Superior temporal gyrus (tissue), 1 donor: ENCODE data around the gene CBFA2T2.

Experiments used
- DNase-seq: peaks from one replicate; pipeline ENCODE4 v3.0.0-alpha.2; 2016; ENCODE audit errors: extremely low spot score

CBFA2T2 gene

DNA sequence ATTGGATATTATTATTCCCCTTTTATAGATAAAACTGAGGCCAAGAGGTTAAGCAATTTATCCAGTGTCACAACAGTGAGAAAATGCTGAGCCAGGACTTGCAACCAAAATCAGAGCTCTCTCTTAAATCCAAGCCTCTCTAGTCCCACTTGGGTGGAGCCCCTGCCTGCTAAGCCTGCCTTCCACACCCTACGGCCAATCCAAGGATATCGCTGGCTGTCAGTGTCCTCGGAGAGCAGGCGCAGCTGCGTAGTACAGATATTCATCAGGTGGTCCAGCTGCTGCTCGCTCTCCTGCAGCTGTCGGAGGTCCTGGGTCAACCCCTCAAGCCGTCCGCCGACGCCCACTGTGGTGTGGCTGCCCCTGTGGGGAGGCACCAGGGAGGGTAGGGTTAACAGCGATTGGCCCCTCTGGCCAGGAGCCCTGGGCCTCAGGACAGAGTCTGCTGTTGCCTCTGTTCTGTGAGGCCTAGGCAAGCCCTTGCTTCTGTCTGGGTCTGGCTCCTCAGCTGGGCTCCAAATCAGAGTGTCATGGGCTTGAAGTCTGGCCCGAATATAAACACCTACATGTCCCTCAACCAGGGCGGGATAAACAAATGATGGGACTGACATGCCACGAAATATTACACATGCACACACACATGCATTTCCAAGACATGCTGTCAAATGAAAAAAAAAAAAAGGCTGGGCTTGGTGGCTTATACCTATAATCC lies 188.3 kb downstream of the CBFA2T2 start:
- DNase-seq: no peak

DNA sequence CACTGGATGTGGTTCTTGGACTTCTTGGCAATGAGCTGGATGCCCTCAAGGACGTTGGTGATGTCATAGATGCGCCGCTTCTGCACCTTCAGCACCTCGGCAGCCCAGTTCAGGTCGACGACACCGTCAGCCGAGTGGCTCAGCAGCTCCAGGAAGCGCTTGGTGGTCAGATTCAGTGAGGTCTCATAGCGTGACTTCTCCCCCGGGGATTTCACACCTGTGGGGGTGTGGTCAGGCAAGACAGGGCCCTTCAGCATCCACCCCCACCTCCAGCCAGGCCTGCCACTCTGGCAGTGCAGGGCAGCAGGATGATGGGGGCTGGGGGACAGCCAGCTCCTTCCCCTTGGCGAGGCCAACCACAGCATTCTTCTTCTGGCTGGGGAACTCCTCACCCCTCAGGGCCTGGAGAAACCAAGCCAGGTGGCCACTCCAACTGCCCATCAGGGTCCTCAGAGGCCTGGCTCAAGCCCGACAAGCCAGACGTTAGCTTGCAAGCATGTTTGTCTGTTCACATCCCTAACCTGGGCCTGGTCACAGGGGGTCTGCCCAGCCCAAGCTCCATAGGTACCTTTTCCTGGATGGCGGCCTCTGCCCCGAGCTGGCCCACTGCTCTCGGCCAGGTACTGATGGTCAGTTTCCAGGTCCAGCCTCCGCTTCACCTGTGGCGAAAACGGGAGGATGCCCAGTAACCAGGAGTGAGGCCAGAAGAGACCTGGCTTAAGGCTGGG lies 190.0 kb downstream of the CBFA2T2 start:
- no peak for DNase-seq

- no peak for DNase-seq
Measured at GRCh38 chr20:33680686-33681085, 190.8 kb downstream of the CBFA2T2 start.

DNA sequence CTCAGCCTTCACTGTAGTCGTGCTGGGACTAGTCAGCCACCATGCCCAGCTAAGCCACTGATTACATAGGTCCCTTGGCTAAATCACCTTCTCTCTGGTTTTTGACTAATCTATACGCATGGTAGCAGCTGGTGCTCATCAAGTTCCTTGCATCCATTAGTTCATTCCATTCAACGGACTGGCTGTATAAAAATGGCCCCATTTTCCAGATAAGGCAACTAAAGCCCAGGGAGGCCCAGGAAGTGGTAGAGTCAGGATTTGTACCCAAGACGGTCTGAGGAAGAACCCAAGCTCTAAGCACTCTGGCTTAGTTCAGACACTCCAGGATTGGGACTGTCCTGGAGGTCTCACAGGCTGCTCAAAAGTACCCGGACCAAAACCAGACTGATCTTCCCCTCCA lies 191.4 kb downstream of the CBFA2T2 start:
- no peak for DNase-seq

DNA sequence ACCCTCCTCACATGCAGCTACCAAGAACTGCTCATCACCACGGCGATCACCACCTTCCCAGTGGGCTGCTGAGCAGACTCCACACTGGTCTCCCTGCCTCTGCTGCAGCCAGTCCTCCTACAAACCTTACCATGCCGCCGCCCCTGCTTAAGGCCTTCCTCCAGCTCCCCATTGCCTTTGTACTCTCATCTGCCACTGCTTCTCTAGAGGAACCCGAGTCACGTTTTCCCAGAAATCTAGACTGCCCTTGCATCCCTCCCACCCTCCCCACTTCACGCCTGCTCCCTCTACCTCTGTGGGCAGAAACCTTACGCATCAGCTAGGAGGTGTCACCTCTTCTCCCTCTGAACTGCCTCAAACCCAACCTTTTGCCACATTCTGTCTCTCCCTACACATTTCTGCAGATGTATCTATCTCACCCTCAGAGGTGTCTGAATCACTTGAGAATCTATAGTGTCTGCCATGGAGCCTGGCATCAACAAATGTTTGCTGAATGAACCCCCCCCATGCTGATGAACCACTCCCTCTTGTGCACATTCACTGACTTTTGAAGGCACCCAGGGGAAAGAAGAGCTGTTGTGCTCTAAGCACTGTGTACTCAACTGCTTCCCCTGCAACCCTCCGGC lies 191.9 kb downstream of the CBFA2T2 start:
- DNase-seq: no peak

DNA sequence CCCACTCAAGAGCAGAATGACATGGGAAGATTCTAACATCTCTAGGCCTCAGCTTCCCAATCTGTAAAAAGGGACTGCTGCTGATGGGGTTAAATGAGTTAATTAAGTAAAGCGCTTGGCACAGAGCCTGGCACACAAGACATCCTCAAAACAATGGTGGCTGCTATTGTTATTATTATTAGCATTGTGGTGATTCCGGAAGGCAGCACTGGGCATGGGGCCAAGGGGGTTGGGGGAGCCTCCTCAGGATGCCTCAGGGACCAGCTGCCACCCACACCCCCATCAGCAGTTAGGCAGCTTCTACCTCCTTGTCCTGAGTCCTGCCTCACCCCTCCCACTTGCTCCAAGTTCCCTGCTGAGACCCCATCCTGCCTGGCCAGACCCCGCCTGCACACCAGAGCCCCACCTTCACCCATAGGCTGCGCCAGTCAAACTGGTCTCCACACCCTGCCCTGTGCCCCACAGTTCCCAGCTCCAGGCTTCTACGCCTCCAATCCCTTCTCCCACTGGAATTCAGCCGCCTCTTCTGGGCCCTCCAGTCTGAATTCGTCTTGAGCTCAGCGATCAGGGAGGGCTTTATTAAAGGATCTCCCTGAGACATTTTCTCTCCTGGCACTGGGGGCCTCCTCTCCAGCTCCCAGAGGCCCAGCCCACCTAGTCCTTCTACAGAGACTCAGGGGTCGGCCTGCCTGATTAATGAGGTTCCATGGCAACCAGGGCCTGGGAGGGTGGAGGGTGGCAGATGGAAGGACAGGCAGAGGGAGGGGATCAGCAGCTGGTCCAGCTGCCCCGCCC lies 194.8 kb downstream of the CBFA2T2 start:
- DNase-seq: no peak

- no peak for DNase-seq
Measured at GRCh38 chr20:33685328-33686099, 195.6 kb downstream of the CBFA2T2 start.

- peak; percentile 95 for DNase-seq
Measured at GRCh38 chr20:33686100-33686983, 196.4 kb downstream of the CBFA2T2 start, which contains the start of gene E2F1. Gene E2F1, minus strand, starts transcription at chr20:33686385. Its CDS starts 121 bp downstream, at chr20:33686264.

DNA sequence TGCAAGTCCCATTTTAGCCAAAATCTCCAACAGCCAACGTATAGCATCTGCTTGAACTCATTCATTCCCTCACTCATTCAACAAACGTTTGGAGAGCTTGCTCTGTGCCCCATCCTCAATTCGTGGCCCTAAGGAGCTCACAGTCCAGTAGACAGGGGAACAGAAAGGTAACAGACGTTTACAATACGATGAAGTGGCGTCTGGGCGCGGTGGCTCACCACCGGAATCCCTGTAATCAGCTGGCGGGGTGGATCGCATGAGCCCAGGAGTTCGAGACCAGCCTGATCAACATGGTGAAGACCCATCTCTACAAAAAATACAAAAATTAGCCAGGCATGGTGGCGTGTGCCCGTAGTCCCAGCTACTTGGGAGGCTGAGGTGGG lies 197.1 kb downstream of the CBFA2T2 start:
- DNase-seq: no peak

DNA sequence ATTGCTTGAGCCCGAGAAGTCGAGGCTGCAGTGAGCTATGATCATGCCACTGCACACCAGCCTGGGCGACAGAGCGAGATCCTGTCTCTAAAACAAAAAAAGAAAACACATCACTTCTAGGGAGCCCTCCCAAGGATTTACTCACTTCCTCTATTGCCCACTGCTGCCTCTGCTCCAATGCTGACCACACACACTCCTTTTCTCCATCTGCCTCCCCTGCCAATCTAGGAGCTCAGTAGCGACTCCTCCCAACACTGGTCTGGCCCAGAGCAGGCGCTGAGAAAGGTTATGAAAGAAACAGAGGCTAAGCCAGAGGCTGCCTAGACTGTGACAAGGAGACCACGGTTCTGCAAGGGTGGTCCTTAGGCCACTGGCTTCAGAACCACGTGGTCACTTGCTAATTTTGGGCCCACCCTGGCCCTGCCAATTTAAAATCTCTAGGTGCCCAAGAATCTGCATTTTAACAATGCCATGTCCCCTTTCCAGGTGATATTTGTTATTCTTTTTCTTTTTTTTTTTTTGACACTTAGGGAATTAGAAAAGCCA lies 197.5 kb downstream of the CBFA2T2 start:
- peak; percentile 20 for DNase-seq

- DNase-seq: no peak
Measured at GRCh38 chr20:33687993-33688937, 198.4 kb downstream of the CBFA2T2 start.

DNA sequence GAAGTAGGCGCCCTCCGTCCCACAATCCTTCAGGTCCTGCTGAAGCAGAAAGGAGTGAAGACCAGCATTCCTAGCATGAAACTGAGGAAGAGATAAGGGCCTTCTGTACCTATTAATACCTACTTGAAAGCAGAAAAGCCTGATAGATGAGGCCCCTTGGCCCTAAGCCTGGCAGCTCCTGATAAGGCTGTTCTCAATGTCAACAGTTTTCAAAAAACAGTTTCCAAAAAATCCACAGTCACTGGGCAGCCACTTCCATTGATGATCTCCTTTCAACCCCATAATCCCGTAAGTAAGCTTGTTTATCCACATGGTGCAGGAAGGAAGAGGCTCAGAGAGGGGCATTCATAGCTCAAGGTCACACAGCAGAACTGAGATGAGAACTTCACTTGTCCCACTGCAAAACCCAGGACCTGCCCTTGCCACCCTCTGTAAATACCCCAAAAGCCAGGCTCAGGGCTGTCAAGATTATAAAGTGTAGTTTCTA lies 199.1 kb downstream of the CBFA2T2 start:
- no peak for DNase-seq

GRCh38 chr20:33689493-33689892 lies 199.6 kb downstream of the CBFA2T2 start:
- no peak for DNase-seq

DNA sequence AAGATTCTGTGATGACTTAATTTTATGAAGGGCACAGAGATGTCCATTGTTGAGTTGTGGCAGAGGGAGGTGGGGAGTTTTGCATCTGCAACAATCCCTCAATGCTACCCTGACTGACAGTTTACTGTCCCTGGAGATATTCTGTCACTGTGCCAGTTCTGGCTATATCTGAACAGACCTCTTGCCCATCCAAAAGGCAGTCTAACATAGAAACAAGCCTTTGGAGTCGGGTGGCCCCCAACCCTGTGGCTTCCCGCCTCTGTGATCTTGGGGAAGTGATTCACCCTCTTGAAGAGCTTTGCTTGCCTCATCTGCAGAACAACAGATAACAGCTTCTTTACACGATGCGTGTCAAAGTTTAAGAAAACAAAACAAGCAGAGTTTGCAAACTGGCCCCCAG lies 200.1 kb downstream of the CBFA2T2 start:
- peak; percentile 80 for DNase-seq

GRCh38 chr20:33693289-33693688 lies 203.4 kb downstream of the CBFA2T2 start:
- no peak for DNase-seq

DNA sequence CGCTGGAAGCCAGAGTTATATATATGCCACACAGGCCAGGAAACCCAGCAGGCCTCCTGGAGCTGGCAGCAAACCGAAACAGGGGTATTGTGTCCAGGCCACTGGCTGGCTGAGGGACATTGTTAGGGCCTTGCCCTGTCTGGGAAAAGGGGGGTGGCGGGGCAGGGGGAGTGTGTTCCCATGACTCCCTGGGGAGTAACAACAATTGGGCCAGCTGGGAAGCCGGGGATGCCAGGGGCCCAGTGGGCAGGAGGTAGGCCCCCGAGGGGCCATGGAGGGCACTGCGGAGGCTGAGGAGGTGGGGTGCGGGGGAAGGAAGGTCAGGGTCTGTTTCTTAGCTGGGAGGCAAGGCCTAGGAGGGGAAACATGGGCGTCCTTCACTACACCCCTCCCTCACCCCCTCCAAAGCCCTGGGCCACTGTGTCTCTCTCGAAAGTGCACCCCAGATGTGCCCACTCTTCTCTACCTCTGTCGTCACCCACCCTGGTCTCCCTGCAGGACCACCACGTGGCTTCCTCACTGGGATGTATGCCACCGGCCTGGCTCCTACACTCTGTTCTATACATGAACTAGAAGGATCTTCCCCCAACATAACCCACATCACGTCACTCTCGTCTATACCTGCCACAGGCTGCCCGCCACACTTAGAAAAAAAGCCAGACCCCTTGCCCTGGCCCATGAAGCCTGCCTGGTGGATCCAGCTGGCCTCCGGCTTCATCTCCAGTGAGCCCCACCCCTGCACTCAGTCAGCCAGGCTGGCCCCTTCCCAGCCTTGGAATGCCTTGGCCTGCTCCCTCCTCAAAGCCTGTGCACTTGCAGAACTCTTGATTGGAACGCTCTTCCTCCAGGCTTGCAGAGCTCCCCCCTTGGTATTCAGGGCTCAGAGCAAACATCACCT lies 204.1 kb downstream of the CBFA2T2 start:
- DNase-seq: peak; percentile 80

DNA sequence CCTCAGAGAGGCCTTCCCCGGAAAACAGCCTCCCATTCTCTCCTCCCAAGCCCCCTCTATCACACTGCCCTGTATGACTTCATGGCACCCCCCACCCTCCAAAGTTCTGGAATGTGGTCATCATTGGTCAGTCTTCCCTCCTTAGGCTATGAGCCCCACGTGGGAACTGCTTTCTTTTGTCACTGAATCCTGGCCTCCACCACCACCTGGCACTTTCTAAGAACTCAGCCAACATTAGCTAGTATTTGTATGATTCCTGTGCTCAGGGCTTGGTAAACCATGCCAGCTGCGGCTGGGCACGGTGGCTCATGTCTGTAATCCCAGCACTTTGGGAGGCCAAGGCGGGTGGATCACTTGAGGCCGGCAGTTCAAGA lies 204.7 kb downstream of the CBFA2T2 start:
- DNase-seq: peak; percentile 8

DNA sequence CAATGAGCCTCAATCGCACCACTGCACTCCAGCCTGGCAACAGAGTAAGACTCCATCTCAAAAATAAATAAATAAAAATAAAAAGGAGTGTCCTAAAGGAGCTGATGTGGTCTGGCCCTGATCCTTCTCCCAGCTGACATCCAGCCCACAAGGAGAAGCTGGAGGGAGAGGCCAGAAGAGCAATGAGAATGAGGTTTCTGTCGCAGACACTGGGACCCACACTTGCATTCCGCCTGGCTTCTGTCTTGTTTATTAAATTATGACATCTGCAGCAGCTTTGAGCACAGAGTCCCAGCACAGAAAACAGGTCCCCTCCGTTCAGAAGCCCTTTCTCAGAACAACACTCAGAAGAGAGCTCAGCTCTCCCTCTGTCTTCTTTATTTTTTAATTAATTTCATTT lies 206.6 kb downstream of the CBFA2T2 start:
- DNase-seq: no peak
